ENCODE results near the gene MRPS34.

- no peak for TF ChIP-seq CTCF (IDR thresholded peaks at IDR 0.05; ENCODE audit: low read depth, low read length)
- TF ChIP-seq EZH2phosphoT487 (IDR thresholded peaks at IDR 0.05; ENCODE audit: low read depth), result no peak
These were observed 15.3 kb upstream of the MRPS34 start for GRCh38 chr16:1788095-1788707.

Measured in OCI-LY3 (cell line).